Esophagus squamous epithelium (tissue), 4 donors: ENCODE measurements around the gene LRP8.

Source experiments
- POLR2A ChIP-seq, 4 donors: fragments of 450-650 bp; IDR thresholded peaks; one replicate each; pipeline ENCODE4 v1.6.1; 2017; ENCODE audit warnings: antibody characterized with exemption in 4 of 4, mild to moderate bottlenecking in 4 of 4, moderate library complexity in 3 of 4
- TF ChIP-seq, protein P1 (sequence below), 6 experiments: fragments of 450-650 bp in 4 of 6; fragments of 200-600 bp in 2 of 6; sonication (generic) in 2 of 6; IDR thresholded peaks; one replicate each; pipeline ENCODE4 v1.5.1; 2016 to 2019; ENCODE audit warnings: antibody characterized with exemption in 6 of 6, mild to moderate bottlenecking in 4 of 6, moderate library complexity in 4 of 6

GRCh38 chr1:53260631-53261247 lies 67.1 kb downstream of the LRP8 start:
- TF ChIP-seq, protein P1, sequence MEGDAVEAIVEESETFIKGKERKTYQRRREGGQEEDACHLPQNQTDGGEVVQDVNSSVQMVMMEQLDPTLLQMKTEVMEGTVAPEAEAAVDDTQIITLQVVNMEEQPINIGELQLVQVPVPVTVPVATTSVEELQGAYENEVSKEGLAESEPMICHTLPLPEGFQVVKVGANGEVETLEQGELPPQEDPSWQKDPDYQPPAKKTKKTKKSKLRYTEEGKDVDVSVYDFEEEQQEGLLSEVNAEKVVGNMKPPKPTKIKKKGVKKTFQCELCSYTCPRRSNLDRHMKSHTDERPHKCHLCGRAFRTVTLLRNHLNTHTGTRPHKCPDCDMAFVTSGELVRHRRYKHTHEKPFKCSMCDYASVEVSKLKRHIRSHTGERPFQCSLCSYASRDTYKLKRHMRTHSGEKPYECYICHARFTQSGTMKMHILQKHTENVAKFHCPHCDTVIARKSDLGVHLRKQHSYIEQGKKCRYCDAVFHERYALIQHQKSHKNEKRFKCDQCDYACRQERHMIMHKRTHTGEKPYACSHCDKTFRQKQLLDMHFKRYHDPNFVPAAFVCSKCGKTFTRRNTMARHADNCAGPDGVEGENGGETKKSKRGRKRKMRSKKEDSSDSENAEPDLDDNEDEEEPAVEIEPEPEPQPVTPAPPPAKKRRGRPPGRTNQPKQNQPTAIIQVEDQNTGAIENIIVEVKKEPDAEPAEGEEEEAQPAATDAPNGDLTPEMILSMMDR (IDR thresholded peaks at IDR 0.05) = no peak
- no peak for TF ChIP-seq POLR2A (IDR thresholded peaks at IDR 0.05)
